Smooth muscle cell (in vitro differentiated cells): ENCODE measurements around the gene APBB1IP. TPM values are rescaled to one million over a fixed set of nuclear protein-coding genes. Genes with fewer than 3 reads are reported as not detected.

Experiments
- DNase-seq: peaks from one replicate; lab custom pipeline; 2025; ENCODE audit not compliant: unreplicated experiment; lab: John Stamatoyannopoulos, UW
- H2AFZ ChIP-seq: fragments of 200-600 bp; sonication (generic); 2 replicates; pipeline ENCODE4 v1.6.0; 2016; ENCODE audit warnings: antibody characterized with exemption, low read depth, mild to moderate bottlenecking
- H3F3A ChIP-seq: fragments of 200-600 bp; sonication (generic); 2 replicates; pipeline ENCODE4 v1.6.0; 2017; ENCODE audit warnings: antibody characterized with exemption, low read depth
- H3K27ac ChIP-seq: fragments of 200-600 bp; sonication (generic); 2 replicates; pipeline ENCODE4 v1.5.1; 2016; ENCODE audit warnings: low read depth, mild to moderate bottlenecking
- H3K27me3 ChIP-seq: fragments of 200-600 bp; sonication (generic); 2 replicates; pipeline ENCODE4 v1.6.1; 2016; ENCODE audit warnings: low read depth, mild to moderate bottlenecking
- H3K36me3 ChIP-seq: fragments of 200-600 bp; sonication (generic); 2 replicates; pipeline ENCODE4 v1.5.1; 2016; ENCODE audit warnings: low read depth
- H3K4me1 ChIP-seq: fragments of 200-600 bp; sonication (generic); 2 replicates; pipeline ENCODE4 v1.5.1; 2016; ENCODE audit warnings: low read depth
- H3K4me2 ChIP-seq: fragments of 200-600 bp; sonication (generic); 2 replicates; pipeline ENCODE4 v1.6.0; 2016; ENCODE audit warnings: mild to moderate bottlenecking
- H3K4me3 ChIP-seq: fragments of 200-600 bp; sonication (generic); 2 replicates; pipeline ENCODE4 v1.5.1; 2016; ENCODE audit warnings: mild to moderate bottlenecking
- H3K79me2 ChIP-seq: fragments of 200-600 bp; sonication (generic); 2 replicates; pipeline ENCODE4 v1.6.0; 2016; ENCODE audit warnings: low read depth, mild to moderate bottlenecking
- H3K9ac ChIP-seq: fragments of 200-600 bp; sonication (generic); 2 replicates; pipeline ENCODE4 v1.6.0; 2016; ENCODE audit warnings: low read depth
- H3K9me3 ChIP-seq: fragments of 200-600 bp; sonication (generic); replicated peaks from 2 replicates; pipeline ENCODE4 v1.5.1; 2016; ENCODE audit warnings: low read depth
- H4K20me1 ChIP-seq: fragments of 200-600 bp; sonication (generic); 2 replicates; pipeline ENCODE4 v1.6.0; 2016; ENCODE audit warnings: low read depth
- WGBS: methylation state at CpG from one replicate; pipeline ENCODE4 v1.1.7; 2016; ENCODE audit warnings: low lambda C conversion rate; 5-methylcytosine and 5-hydroxymethylcytosine counted together
- polyA plus RNA-seq: library from polyadenylated mRNA; unstranded; fragments of >200 nt; fragmentation: Nextera tagmentation; extraction: Ambion mirVana; gene quantifications from 2 replicates; pipeline ENCODE4 v1.2.1, GENCODE V29; 2016
- total RNA-seq: library from RNA; depleted of rRNA; stranded (reverse); fragments of >200 nt; gene quantifications from 2 replicates; pipeline ENCODE4 v1.2.3, GENCODE V29; 2014
- TF ChIP-seq, protein P1 (sequence below): fragments of 200-600 bp; sonication (generic); IDR thresholded peaks from 2 replicates; pipeline ENCODE4 v1.5.1; 2017; ENCODE audit warnings: borderline replicate concordance, mild to moderate bottlenecking, antibody characterized with exemption; ENCODE audit not compliant: insufficient read depth, poor library complexity, severe bottlenecking

APBB1IP gene
- total and polyA plus RNA-seq, 2 experiments from 2014 or later: 0.36 to 0.39 TPM

DNA sequence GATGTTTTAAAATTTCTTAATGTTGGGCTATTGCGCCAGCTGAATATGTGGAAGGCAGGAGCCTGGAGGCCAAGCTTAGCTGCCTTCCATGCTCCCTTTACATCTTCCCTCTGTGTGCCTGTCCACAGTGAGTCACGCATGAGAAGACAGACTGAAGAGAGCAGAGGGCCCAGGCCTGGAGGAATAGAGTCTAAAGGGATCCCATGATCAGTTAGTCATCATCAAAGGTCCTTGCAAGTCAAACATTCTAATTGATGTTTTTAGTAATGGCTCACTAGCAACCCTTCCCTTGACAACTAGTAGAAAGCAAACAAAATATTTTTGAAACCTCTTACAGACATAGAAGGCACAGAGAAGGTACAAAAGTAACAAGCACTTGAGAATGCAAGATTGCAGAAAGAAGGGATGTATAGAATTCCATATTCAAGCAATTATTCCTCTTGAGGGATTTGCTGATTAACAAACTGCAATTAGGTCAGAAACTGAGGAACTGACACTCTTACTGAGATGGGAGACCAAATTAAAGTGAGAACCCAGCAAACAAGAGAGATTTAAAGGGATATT lies 30.7 kb upstream of the APBB1IP start:
- H3K27me3 ChIP-seq: no peaks in the 10 kb centered on the region
- H3K9ac ChIP-seq: peak overlapping the region; percentile 64
- H3K36me3 ChIP-seq: no peaks in the 10 kb centered on the region
- no peaks in the 10 kb centered on the region for H3K79me2 ChIP-seq
- H3F3A ChIP-seq: no peaks in the 10 kb centered on the region
- peak overlapping the region; percentile 86 for H3K27ac ChIP-seq
- H3K4me3 ChIP-seq: no peak overlapping the region
- H3K4me2 ChIP-seq: no peak overlapping the region
- H3K4me1 ChIP-seq: no peaks in the 10 kb centered on the region
- DNase-seq: no peak
- TF ChIP-seq, protein P1, sequence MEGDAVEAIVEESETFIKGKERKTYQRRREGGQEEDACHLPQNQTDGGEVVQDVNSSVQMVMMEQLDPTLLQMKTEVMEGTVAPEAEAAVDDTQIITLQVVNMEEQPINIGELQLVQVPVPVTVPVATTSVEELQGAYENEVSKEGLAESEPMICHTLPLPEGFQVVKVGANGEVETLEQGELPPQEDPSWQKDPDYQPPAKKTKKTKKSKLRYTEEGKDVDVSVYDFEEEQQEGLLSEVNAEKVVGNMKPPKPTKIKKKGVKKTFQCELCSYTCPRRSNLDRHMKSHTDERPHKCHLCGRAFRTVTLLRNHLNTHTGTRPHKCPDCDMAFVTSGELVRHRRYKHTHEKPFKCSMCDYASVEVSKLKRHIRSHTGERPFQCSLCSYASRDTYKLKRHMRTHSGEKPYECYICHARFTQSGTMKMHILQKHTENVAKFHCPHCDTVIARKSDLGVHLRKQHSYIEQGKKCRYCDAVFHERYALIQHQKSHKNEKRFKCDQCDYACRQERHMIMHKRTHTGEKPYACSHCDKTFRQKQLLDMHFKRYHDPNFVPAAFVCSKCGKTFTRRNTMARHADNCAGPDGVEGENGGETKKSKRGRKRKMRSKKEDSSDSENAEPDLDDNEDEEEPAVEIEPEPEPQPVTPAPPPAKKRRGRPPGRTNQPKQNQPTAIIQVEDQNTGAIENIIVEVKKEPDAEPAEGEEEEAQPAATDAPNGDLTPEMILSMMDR: no peak
- no peaks in the 10 kb centered on the region for H4K20me1 ChIP-seq
- no peaks in the 10 kb centered on the region for H3K9me3 ChIP-seq
- WGBS: 80% methylated on average over 2 of the region's 2 CpGs
- H2AFZ ChIP-seq: no peak overlapping the region

DNA sequence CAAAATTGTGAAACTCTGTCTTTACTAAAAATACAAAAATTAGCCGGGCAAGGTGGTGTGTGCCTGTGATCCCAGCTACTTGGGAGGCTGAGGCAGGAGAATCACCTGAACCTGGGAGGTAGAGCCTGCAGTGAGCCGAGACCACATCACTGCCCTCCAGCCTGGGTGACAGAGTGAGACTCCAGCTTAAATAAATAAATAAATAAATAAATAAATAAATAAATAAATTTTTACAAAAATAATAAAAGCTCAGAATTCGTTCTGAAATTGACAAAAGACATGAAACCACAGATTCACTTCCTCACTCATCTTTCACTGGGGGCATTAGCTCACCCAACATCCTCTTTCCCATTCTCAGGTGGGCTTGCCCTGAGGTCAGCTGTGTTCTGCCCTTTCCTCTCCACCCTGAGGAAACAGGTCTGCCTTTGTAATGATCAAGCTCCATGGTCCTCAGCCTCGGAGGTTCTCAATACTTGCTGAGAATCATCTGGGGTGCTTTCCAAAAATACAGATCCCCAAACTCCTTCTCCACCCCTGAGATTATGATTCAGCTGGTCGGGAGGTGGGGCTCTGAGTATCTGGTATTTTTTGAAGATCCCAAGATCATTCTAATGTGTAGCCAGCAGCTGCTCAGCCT lies 29.2 kb upstream of the APBB1IP start:
- 93% methylated on average over 5 of the region's 5 CpGs for WGBS
- DNase-seq: no peak

DNA sequence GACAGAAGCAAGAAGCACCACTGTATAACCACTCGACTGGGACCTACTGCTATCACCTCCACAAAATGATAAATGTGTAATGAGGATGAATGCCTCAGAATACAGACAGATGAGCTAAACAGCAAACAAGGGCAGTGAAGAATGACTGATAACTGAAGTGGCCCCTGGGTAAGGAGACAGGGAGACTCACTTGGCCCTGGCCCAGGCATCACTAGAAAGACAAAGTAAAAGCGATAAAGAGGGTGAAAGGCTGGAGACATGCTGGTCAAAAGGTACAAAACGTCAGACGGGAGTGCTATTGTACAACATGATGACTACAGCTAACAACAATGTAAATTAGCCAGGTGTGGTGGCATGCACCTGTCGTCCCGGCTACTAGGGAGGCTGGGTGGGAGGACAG lies 27.8 kb upstream of the APBB1IP start:
- 78% methylated on average over 6 of the region's 6 CpGs for WGBS
- H3K4me3 ChIP-seq: no peak overlapping the region
- TF ChIP-seq, protein P1: no peak
- H3K79me2 ChIP-seq: no peaks in the 10 kb centered on the region
- no peak overlapping the region for H3K4me2 ChIP-seq
- H3K36me3 ChIP-seq: no peaks in the 10 kb centered on the region
- H3K9me3 ChIP-seq: no peaks in the 10 kb centered on the region
- DNase-seq: no peak
- H4K20me1 ChIP-seq: no peaks in the 10 kb centered on the region
- no peaks in the 10 kb centered on the region for H3K27me3 ChIP-seq
- H3F3A ChIP-seq: no peaks in the 10 kb centered on the region
- no peak overlapping the region for H2AFZ ChIP-seq
- no peak overlapping the region for H3K27ac ChIP-seq
- H3K9ac ChIP-seq: no peak overlapping the region
- H3K4me1 ChIP-seq: no peaks in the 10 kb centered on the region

More for the DNA sequence above, 29.2 kb upstream of the APBB1IP start:
- Histone ChIP-seq H3K9ac (no peak overlapping the region), H3K4me3 (no peak overlapping the region), H4K20me1 (no peaks in the 10 kb centered on the region), H3K79me2 (no peaks in the 10 kb centered on the region), H3K27me3 (no peaks in the 10 kb centered on the region), H3K36me3 (no peaks in the 10 kb centered on the region), H3K4me2 (no peak overlapping the region), H3K27ac (no peak overlapping the region), H2AFZ (no peak overlapping the region), H3F3A (no peaks in the 10 kb centered on the region), H3K4me1 (no peaks in the 10 kb centered on the region), H3K9me3 (no peaks in the 10 kb centered on the region)
- TF ChIP-seq, protein P1: no peak

DNA sequence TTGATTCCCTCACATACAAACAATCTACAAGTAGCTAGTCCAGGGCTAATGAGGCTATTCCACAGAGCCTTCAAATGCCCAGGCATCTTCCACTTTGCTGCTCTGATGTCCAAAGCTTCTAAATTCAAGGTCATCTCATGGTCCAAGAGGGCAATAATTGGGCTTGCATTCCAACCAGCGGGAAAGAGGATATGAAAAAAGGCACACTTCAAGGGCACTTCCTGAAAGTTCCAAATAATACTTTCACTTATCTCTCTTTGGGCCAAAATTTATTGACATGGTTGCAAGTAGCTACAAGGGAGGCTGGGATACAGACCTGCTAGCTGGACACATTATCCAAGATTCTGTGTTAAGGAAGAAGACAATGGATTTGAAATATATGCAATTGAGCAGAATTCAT lies 25.2 kb upstream of the APBB1IP start:
- no peak overlapping the region for H3K27ac ChIP-seq
- no peak overlapping the region for H2AFZ ChIP-seq
- WGBS: 92% methylated on average over 1 of the region's 1 CpG
- H3K4me3 ChIP-seq: no peak overlapping the region
- no peak for DNase-seq
- peaks cover 7% of the 10 kb centered on the region for H3K27me3 ChIP-seq
- TF ChIP-seq, protein P1: no peak
- no peak overlapping the region for H3K4me2 ChIP-seq
- H3K79me2 ChIP-seq: no peaks in the 10 kb centered on the region
- no peaks in the 10 kb centered on the region for H3K36me3 ChIP-seq
- H3F3A ChIP-seq: no peaks in the 10 kb centered on the region
- no peaks in the 10 kb centered on the region for H3K9me3 ChIP-seq
- H3K4me1 ChIP-seq: no peaks in the 10 kb centered on the region
- H4K20me1 ChIP-seq: no peaks in the 10 kb centered on the region
- no peak overlapping the region for H3K9ac ChIP-seq
